Bronchial smooth muscle cell (primary cell): Measurements from ENCODE around the gene TXNDC5. TPM values are rescaled to one million over a fixed set of nuclear protein-coding genes. Genes with fewer than 3 reads are reported as not detected.

Source experiments
- total RNA-seq: library from RNA; depleted of rRNA; stranded (reverse); fragments of >200 nt; gene quantifications from 2 replicates; pipeline ENCODE4 v1.2.1, GENCODE V29; 2014

TXNDC5 gene
- total RNA-seq = 420 and 439 TPM in 2 replicates

GRCh38 chr6:7910654-7911344 lies at the start of gene TXNDC5:
TSS of gene TXNDC5 (minus strand) at chr6:7910788. CDS start at chr6:7910776, 12 bp downstream.

Other genes starting within 250 kb of the TXNDC5 start
- 0.77 and 3.6 TPM in 2 replicates for gene BMP6, start 184.7 kb downstream of the TXNDC5 start, total RNA-seq
- 13.6 and 14.3 TPM in 2 replicates for gene BLOC1S5, start 153.6 kb upstream of the TXNDC5 start, total RNA-seq
- 22.1 and 22.9 TPM in 2 replicates for gene EEF1E1, start 191.8 kb upstream of the TXNDC5 start, total RNA-seq